C4-2B (cell line): ENCODE measurements around the gene ZBTB5.

Source experiments
- CTCF ChIP-seq: fragments of 450-650 bp; conservative IDR thresholded peaks from 2 replicates; pipeline ENCODE4 v1.5.1; 2017; ENCODE audit warnings: mild to moderate bottlenecking
- ZFX ChIP-seq: fragments of 450-650 bp; IDR thresholded peaks from 2 replicates; pipeline ENCODE4 v1.6.1; 2017

GRCh38 chr9:37420271-37421215 lies 44.7 kb downstream of the ZBTB5 start:
- no peak for TF ChIP-seq CTCF
- TF ChIP-seq ZFX, result no peak
